ENCODE measurements around the gene CFAP74.

Gene CFAP74

GRCh38 chr1:1929102-1929638 is 74.4 kb downstream of the CFAP74 start:
- H3K79me2 ChIP-seq (ENCODE audit: insufficient read depth, low read length), result no peaks in the 10 kb centered on the region
- no peak for DNase-seq
- no peak overlapping the region for H3K27ac ChIP-seq (ENCODE audit: low read length)
- TF ChIP-seq CTCF (IDR thresholded peaks at IDR 0.05; ENCODE audit: borderline replicate concordance, extremely low read depth, low read length, poor library complexity, severe bottlenecking), result no peak
- TF ChIP-seq EZH2 (IDR thresholded peaks at IDR 0.05; ENCODE audit: borderline replicate concordance, low read depth, low read length, severe bottlenecking), result no peak
- no peak overlapping the region for H3K4me2 ChIP-seq (ENCODE audit: insufficient read depth, low read length)
- no peak overlapping the region for H3K9ac ChIP-seq (ENCODE audit: low read depth, low read length)
- no peak for ATAC-seq (ENCODE audit: insufficient read depth, low read depth)
- no peaks in the 10 kb centered on the region; the same call in 1 of the 2 replicates for H4K20me1 ChIP-seq (ENCODE audit: insufficient read depth, low read length)
- H3K36me3 ChIP-seq (ENCODE audit: insufficient read depth, low read length), result no peaks in the 10 kb centered on the region
- no peaks in the 10 kb centered on the region for H3K27me3 ChIP-seq (ENCODE audit: insufficient read depth, low read length, poor library complexity)
- H3K9me3 ChIP-seq (ENCODE audit: insufficient read depth, low read length, severe bottlenecking), result peaks cover 2% of the 10 kb centered on the region
- H2AFZ ChIP-seq (ENCODE audit: low read depth, low read length), result no peak overlapping the region
- H3K4me1 ChIP-seq (ENCODE audit: insufficient read depth, low read length), result no peaks in the 10 kb centered on the region
- no peak overlapping the region for H3K4me3 ChIP-seq (ENCODE audit: low read depth in 1 of 2, low read length in 2 of 2)

GRCh38 chr1:1928231-1929101 is 75.1 kb downstream of the CFAP74 start:
- no peak overlapping the region for H2AFZ ChIP-seq (ENCODE audit: low read depth, low read length)
- H3K79me2 ChIP-seq (ENCODE audit: insufficient read depth, low read length), result no peaks in the 10 kb centered on the region
- no peak overlapping the region for H3K4me3 ChIP-seq (ENCODE audit: low read depth in 1 of 2, low read length in 2 of 2)
- no peak overlapping the region for H3K9ac ChIP-seq (ENCODE audit: low read depth, low read length)
- no peaks in the 10 kb centered on the region for H3K36me3 ChIP-seq (ENCODE audit: insufficient read depth, low read length)
- TF ChIP-seq CTCF (IDR thresholded peaks at IDR 0.05; ENCODE audit: borderline replicate concordance, extremely low read depth, low read length, poor library complexity, severe bottlenecking), result no peak
- TF ChIP-seq EZH2 (IDR thresholded peaks at IDR 0.05; ENCODE audit: borderline replicate concordance, low read depth, low read length, severe bottlenecking), result no peak
- no peak overlapping the region for H3K4me2 ChIP-seq (ENCODE audit: insufficient read depth, low read length)
- no peaks in the 10 kb centered on the region for H3K9me3 ChIP-seq (ENCODE audit: insufficient read depth, low read length, severe bottlenecking)
- DNase-seq (no peak), ATAC-seq (ENCODE audit: insufficient read depth, low read depth) (no peak)
- H4K20me1 ChIP-seq (ENCODE audit: insufficient read depth, low read length), result no peaks in the 10 kb centered on the region; the same call in 1 of the 2 replicates
- H3K4me1 ChIP-seq (ENCODE audit: insufficient read depth, low read length), result no peaks in the 10 kb centered on the region
- H3K27me3 ChIP-seq (ENCODE audit: insufficient read depth, low read length, poor library complexity), result no peaks in the 10 kb centered on the region
- no peak overlapping the region for H3K27ac ChIP-seq (ENCODE audit: low read length)

GRCh38 chr1:1927751-1928150 is 75.8 kb downstream of the CFAP74 start:
- Histone ChIP-seq H3K27ac (ENCODE audit: low read length) (no peak overlapping the region), H3K79me2 (ENCODE audit: insufficient read depth, low read length) (no peaks in the 10 kb centered on the region), H4K20me1 (ENCODE audit: insufficient read depth, low read length) (no peaks in the 10 kb centered on the region; the same call in 1 of the 2 replicates), H3K4me1 (ENCODE audit: insufficient read depth, low read length) (no peaks in the 10 kb centered on the region), H3K9me3 (ENCODE audit: insufficient read depth, low read length, severe bottlenecking) (no peaks in the 10 kb centered on the region), H3K4me2 (ENCODE audit: insufficient read depth, low read length) (no peak overlapping the region), H3K4me3 (ENCODE audit: low read depth in 1 of 2, low read length in 2 of 2) (no peak overlapping the region), H3K36me3 (ENCODE audit: insufficient read depth, low read length) (no peaks in the 10 kb centered on the region), H2AFZ (ENCODE audit: low read depth, low read length) (no peak overlapping the region), H3K27me3 (ENCODE audit: insufficient read depth, low read length, poor library complexity) (no peaks in the 10 kb centered on the region), H3K9ac (ENCODE audit: low read depth, low read length) (no peak overlapping the region)
- DNase-seq (no peak), ATAC-seq (ENCODE audit: insufficient read depth, low read depth) (no peak)
- no peak for TF ChIP-seq CTCF (IDR thresholded peaks at IDR 0.05; ENCODE audit: borderline replicate concordance, extremely low read depth, low read length, poor library complexity, severe bottlenecking)
- TF ChIP-seq EZH2 (IDR thresholded peaks at IDR 0.05; ENCODE audit: borderline replicate concordance, low read depth, low read length, severe bottlenecking), result no peak

Data from DND-41 (cell line).